Measurements from ENCODE around the gene CCDC28A. TPM values are rescaled to one million over a fixed set of nuclear protein-coding genes. Genes with fewer than 3 reads are reported as not detected.

Gene CCDC28A
- total and polyA plus RNA-seq, 2 of the 4 experiments (the other 2 are of a cell fraction) = 6.8 to 8.0 TPM

DNA sequence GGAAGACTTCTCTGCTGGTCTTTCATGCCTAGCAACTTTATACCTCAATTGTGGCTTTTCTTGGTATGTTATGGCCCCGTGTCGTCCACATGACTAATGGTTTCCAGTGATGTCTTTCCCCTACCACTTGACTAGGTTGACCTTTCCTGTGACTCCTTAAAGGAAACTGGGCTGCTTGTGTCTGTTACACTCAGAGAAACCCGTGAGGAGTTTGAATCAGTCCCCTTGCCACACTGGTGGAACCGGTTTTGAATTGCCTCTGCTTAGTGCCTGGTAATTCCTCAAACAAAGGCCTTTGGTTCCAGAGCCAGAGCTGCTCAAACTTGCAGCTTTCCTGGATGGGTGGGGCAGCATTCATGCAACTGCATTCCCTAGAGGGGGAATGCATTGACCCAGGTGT is 44.2 kb downstream of the CCDC28A start:
- DNase-seq = peak; percentile 81
- no peak overlapping the region for H3K4me2 ChIP-seq (ENCODE audit: low read depth, low read length)
- no peak overlapping the region for H4K5ac ChIP-seq (ENCODE audit: low read depth, low read length)
- H3K9me1 ChIP-seq (ENCODE audit: insufficient read depth, low read length) = peaks cover 8% of the 10 kb centered on the region; the same call in 1 of the 2 replicates
- intact Hi-C loops (cut with micrococcal nuclease) (no loop called here), dilution Hi-C loops (cut with HindIII; ENCODE audit: low sequenced_read_pairs, unreplicated experiment) (no loop called here), in situ Hi-C loops (cut with MboI; ENCODE audit: low sequenced_read_pairs) (loop anchor here (5.0 kb wide), 2 partner anchors 170 to 550 kb away; partner anchors contain the start of gene REPS1)
- no peak overlapping the region for H3K9ac ChIP-seq (ENCODE audit: low read depth, low read length)
- no peaks in the 10 kb centered on the region for H3K79me1 ChIP-seq (ENCODE audit: low read depth in 1 of 2, low read length in 2 of 2)
- H3K4me3 ChIP-seq (ENCODE audit: insufficient read depth, low read depth, low read length) = no peak overlapping the region
- H4K8ac ChIP-seq (ENCODE audit: low read depth in 2 of 2, low read length in 2 of 2) = 0 out of 4 replicates have a peak overlapping the region, but pooled peaks of 1 of the 2 experiments have one; percentile 13
- H2AK5ac ChIP-seq (ENCODE audit: low read depth, low read length) = no peak overlapping the region
- WGBS, 2 experiments (ENCODE audit: extremely low coverage in 2 of 2, insufficient read length in 1 of 2) = 38% methylated on average over 1 of the region's 4 CpGs; no CpG with 5 or more reads in 1 of the 2 experiments
- ATAC-seq (ENCODE audit: low read depth) = peak; percentile 26; the same call in 1 of the 2 replicates
- H3K9me3 ChIP-seq (ENCODE audit: control insufficient read depth, insufficient read depth, low read length) = no peaks in the 10 kb centered on the region
- no peaks in the 10 kb centered on the region for H3K27me3 ChIP-seq (ENCODE audit: control insufficient read depth, insufficient read depth, low read length)
- no peak overlapping the region for H3K56ac ChIP-seq (ENCODE audit: extremely low read depth, insufficient read depth, low read length)
- H4K20me1 ChIP-seq (ENCODE audit: insufficient read depth, low read length) = no peaks in the 10 kb centered on the region
- no peak overlapping the region; the same call in 1 of the 2 replicates for H2BK120ac ChIP-seq (ENCODE audit: low read depth, low read length)
- H2AK9ac ChIP-seq (replicated peaks; ENCODE audit: low read depth, low read length, poor library complexity) = peak overlapping the region; percentile 31
- no peak overlapping the region for H2BK15ac ChIP-seq (ENCODE audit: low read depth, low read length)
- no peak overlapping the region for H3K18ac ChIP-seq (ENCODE audit: low read depth, low read length)
- H3K36me3 ChIP-seq (ENCODE audit: control insufficient read depth, insufficient read depth, low read length) = no peaks in the 10 kb centered on the region
- no peak overlapping the region for H3K27ac ChIP-seq (ENCODE audit: insufficient read depth, low read length)
- H3K4ac ChIP-seq (ENCODE audit: low read depth, low read length) = no peak overlapping the region
- peaks cover 4% of the 10 kb centered on the region for H3K4me1 ChIP-seq (ENCODE audit: control insufficient read depth, insufficient read depth, low read length)
- H2AFZ ChIP-seq (replicated peaks; ENCODE audit: low read length, poor library complexity) = peak overlapping the region; percentile 80
- no peak overlapping the region; the same call in 1 of the 2 replicates for H2BK20ac ChIP-seq (ENCODE audit: low read depth, low read length)
- TF ChIP-seq BHLHE40 (IDR thresholded peaks at IDR 0.05; ENCODE audit: low read depth, low read length) (peak; percentile 45; the same call in 1 of the 2 replicates), MXI1 (IDR thresholded peaks at IDR 0.05; ENCODE audit: borderline replicate concordance, low read depth, low read length) (no peak)
- TF ChIP-seq, protein P1, sequence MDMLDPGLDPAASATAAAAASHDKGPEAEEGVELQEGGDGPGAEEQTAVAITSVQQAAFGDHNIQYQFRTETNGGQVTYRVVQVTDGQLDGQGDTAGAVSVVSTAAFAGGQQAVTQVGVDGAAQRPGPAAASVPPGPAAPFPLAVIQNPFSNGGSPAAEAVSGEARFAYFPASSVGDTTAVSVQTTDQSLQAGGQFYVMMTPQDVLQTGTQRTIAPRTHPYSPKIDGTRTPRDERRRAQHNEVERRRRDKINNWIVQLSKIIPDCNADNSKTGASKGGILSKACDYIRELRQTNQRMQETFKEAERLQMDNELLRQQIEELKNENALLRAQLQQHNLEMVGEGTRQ (IDR thresholded peaks at IDR 0.05; ENCODE audit: low read depth, low read length) = peak; percentile 26; the same call in 1 of the 2 replicates
- TF ChIP-seq, protein P2, sequence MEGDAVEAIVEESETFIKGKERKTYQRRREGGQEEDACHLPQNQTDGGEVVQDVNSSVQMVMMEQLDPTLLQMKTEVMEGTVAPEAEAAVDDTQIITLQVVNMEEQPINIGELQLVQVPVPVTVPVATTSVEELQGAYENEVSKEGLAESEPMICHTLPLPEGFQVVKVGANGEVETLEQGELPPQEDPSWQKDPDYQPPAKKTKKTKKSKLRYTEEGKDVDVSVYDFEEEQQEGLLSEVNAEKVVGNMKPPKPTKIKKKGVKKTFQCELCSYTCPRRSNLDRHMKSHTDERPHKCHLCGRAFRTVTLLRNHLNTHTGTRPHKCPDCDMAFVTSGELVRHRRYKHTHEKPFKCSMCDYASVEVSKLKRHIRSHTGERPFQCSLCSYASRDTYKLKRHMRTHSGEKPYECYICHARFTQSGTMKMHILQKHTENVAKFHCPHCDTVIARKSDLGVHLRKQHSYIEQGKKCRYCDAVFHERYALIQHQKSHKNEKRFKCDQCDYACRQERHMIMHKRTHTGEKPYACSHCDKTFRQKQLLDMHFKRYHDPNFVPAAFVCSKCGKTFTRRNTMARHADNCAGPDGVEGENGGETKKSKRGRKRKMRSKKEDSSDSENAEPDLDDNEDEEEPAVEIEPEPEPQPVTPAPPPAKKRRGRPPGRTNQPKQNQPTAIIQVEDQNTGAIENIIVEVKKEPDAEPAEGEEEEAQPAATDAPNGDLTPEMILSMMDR (conservative IDR thresholded peaks at IDR 0.05; ENCODE audit: low read depth, low read length) = no peak
- H2BK5ac ChIP-seq (ENCODE audit: low read depth, low read length, poor library complexity, severe bottlenecking) = no peak overlapping the region
- CTCF ChIA-PET = interaction anchor here (1.1 kb wide), 1 partner anchor 401 kb away, joined by 3 read pairs; no protein-coding TSS in a partner anchor
- no peak overlapping the region for H3K14ac ChIP-seq (replicated peaks; ENCODE audit: low read depth, low read length)
- H4K91ac ChIP-seq (ENCODE audit: insufficient read depth, low read depth, low read length) = no peak overlapping the region
- no peak overlapping the region for H3K23ac ChIP-seq (ENCODE audit: low read depth, low read length)
- POLR2A ChIA-PET (ENCODE audit: unreplicated experiment) = no interaction called here
- BruUV-seq (replicated peaks) = no TSS peak
